Measurements from ENCODE around the gene PDLIM5. TPM values are rescaled to one million over a fixed set of nuclear protein-coding genes. Genes with fewer than 3 reads are reported as not detected.

The PDLIM5 gene
- total RNA-seq, 1 donor from 2014 or later: 70.8 TPM

- no peak for DNase-seq (ENCODE audit: low read depth in 2 of 2)
Observed at GRCh38 chr4:94420356-94420755, 31.4 kb upstream of the PDLIM5 start.

GRCh38 chr4:94426783-94427182 is 25.0 kb upstream of the PDLIM5 start:
- no peak for DNase-seq (ENCODE audit: low read depth in 2 of 2)

DNA sequence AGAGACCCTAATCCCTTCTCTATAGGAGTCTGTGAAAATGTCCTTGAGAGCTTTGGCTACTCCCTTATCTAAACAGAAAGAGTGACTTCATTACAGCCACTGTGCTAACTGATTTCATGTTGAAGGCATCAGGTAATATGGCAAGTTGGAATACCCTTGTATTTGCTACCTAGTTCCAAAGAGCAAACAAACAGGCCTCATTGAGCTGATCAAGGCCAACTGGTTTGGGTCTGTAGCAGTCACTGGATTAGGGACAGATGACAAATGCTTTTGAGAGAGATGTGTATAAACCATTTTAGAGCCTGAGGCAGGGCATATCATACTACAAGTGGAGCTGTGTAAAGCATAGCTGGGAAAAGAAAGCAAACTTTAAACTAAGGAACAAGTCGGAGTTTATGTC is 22.9 kb upstream of the PDLIM5 start:
- no peak for DNase-seq (ENCODE audit: low read depth in 2 of 2)

DNA sequence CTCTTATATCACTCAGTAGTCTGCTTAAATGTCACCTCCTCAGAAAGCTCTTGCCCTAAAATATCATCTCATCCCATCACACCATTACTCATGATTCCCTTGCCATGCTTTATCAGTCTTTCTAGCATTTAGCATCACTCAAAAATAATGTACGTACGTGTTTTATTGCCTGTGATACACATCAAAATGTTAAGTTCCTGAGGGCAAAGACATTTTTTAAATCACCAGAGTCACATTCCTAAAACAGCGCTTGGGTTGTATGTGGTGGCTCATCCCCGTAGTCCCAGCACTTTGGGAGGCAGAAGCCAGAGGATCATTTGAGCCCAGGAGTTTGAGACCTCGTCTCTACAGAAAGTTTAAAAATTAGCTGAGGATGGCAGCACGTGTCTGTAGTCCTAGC is 21.3 kb upstream of the PDLIM5 start:
- no peak for DNase-seq (ENCODE audit: low read depth in 2 of 2)

GRCh38 chr4:94431388-94431787 is 20.4 kb upstream of the PDLIM5 start:
- no peak for DNase-seq (ENCODE audit: low read depth in 2 of 2)

- no peak for DNase-seq (ENCODE audit: low read depth in 2 of 2)
Observed at GRCh38 chr4:94434505-94434904, 17.2 kb upstream of the PDLIM5 start.

GRCh38 chr4:94435874-94436273 is 15.9 kb upstream of the PDLIM5 start:
- DNase-seq (ENCODE audit: low read depth in 2 of 2): no peak

- DNase-seq (ENCODE audit: low read depth in 2 of 2): no peak
Observed at GRCh38 chr4:94436512-94436911, 15.2 kb upstream of the PDLIM5 start.

DNA sequence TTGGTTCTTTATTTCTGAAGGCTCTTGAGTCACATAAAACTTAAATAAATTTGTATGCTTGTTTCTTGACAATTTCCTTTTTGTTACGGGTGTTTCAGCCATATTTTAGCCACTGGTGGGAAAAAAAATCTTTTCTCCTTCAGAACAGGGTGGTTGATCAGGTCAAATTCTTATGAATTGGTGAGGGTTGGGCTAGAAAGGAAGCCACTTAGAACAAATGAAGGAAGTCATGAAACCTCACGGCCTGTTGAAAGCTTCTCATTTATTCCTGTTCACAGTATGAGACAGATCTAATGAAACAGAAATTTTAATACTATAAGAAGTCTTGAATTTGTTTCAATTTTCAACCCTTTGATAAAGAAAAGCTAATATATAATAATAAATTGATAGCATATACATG is 12.1 kb upstream of the PDLIM5 start:
- peak; percentile 29 to 55 for DNase-seq (ENCODE audit: low read depth in 2 of 2)

- DNase-seq (ENCODE audit: low read depth in 2 of 2): no peak
Observed at GRCh38 chr4:94441838-94442237, 9.9 kb upstream of the PDLIM5 start.

DNA sequence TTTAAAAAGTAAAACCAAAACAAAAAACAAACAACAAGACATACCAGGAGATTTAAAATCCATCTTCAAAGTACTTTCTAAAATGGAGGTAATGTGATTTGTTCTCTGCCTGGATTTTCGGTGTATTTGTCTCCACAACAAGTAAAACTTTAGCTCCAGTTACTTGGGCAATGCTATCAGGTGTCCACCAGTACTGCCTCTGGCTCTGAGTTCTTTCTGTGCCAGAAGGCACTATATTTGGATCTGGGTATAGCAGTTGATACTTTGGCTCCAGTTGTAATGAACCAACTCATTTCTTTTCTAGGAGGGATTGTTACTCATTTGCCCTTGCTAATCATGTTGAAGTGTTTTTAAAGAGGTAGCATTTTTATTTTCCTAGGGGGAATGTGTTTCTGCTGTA is 9.5 kb upstream of the PDLIM5 start:
- DNase-seq (ENCODE audit: low read depth in 2 of 2): no peak

DNA sequence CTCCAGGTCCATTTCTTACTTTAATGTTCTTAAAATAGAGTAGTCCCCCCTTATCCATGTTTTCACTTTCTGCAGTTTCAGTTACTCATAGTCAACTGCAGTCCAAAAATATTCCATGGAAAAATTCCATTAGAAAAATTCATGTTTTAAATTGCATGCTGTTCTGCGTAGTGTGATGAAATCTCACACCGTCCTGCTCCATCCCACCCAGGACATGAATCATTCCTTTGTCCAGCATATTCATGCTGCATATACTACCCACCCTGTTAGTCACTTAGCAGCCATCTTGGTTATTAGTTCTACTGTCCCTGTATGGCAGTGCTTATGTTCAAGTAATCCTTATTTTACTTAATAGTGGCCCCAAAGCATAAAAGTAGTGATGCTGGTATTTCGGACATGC is 5.4 kb upstream of the PDLIM5 start:
- peak in 1 of 2 donors; percentile 45 for DNase-seq (ENCODE audit: low read depth in 2 of 2)

DNA sequence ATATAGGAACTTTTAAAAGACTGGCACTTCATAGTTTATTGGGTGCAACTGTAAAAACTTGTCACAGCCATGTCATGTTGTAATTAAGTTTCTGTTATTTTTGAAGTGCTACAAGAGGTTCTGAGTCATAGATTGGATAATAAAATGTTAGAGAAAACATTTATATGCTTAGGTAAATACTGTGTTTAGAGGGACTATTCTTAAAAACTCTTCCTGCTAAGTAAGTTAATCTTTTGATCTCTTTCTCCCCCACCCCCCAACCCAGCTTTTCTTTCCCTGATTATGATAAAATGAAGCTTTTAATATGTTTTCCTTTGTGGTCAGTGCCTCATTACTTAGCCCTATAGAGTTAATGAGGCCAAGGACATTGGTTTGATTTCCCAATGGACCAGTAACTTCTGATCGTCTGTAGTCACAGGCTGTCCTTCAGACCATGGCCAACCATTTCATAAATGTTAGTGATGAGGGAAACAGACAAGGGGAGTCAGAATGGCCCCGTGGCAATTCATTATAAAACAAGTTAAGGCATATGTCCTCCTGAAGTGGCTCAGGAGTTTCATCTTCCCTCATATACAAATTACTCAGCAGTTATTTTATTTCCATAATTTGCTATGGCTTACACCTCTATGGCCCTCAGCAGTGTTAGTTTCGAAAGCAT is 3.9 kb upstream of the PDLIM5 start:
- no peak for DNase-seq (ENCODE audit: low read depth in 2 of 2)

GRCh38 chr4:94448815-94449375 is 2.8 kb upstream of the PDLIM5 start:
- DNase-seq (ENCODE audit: low read depth in 2 of 2): no peak

- DNase-seq (ENCODE audit: low read depth in 2 of 2): peak in 1 of 2 donors; percentile 11
Observed at GRCh38 chr4:94451051-94451694, 569 bp upstream of the PDLIM5 start.

- peak; percentile 87 to 88 for DNase-seq (ENCODE audit: low read depth in 2 of 2)
Observed at GRCh38 chr4:94452476-94453371, 982 bp downstream of the PDLIM5 start.

DNA sequence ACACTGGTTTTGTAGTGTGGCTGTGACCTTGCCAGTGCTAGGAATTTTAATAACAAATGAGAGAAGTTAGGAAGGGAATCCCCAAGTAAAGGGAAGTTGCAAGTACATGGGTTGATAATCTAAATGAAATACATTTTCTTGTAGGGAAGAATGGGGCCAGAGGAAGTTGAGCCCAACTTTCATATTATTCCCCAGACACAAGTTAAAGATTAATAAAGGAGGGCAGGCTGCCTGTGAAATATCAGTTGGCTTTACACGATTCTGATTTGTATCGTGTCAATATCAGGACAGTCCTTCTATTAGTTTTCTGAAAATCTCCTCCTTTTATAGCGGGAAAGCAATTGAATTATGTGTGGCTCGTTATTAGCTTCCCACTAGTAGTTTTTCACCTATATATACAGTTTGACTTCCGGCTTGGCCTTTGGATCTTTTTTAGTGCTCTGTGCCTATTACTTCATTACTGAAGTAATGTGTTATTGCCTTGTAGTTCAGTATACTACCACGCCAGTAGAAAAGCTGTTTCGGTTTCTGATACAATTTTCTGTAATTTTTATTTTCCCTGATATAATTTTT is 1.7 kb downstream of the PDLIM5 start:
- DNase-seq (ENCODE audit: low read depth in 2 of 2): peak; percentile 14 to 33

DNA sequence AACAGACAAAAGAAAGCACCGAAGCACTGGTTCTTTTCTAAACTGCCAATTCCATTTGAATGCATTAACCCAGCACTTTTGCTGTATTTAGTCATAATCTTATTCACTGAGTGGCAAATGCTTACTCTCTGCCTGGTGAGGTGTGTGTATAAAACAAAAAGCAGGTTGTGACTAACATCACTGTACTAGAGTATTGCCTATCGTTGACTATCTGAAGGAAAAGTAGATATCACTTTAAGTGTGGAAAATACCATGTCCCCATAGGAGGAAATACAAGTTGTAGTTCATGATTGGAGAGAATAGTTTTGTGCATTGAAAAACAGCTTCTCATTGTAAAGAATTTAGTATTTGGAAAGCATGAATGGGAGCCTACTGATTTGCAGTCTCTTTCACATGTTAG is 2.7 kb downstream of the PDLIM5 start:
- peak in 1 of 2 donors; percentile 24 for DNase-seq (ENCODE audit: low read depth in 2 of 2)

GRCh38 chr4:94455081-94455480 is 3.3 kb downstream of the PDLIM5 start:
- DNase-seq (ENCODE audit: low read depth in 2 of 2): peak in 1 of 2 donors; percentile 76

GRCh38 chr4:94457692-94458106 is 6.0 kb downstream of the PDLIM5 start:
- no peak for DNase-seq (ENCODE audit: low read depth in 2 of 2)

DNA sequence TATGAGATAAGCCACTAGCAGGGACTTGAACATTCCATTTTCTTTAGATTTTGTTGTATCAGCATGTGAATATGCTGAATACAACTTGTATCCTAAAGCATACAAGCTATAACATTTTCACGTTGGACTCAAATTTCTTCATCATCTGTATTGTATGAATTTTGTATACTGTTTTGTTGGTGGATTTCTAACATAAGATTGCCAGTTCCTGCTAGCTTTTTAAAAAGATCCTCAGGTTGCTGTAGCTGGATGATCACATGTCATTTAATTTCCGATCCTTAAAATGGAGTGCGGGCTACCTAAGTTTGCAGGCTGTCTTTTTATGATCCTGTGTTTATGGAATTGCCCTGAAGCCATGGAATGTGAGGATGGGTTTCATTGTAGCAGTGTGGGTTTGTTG is 6.9 kb downstream of the PDLIM5 start:
- no peak for DNase-seq (ENCODE audit: low read depth in 2 of 2)
